Uterus (tissue), 2 donors: Measurements from ENCODE around the gene CLDND1.

ENCODE experiments used
- CTCF ChIP-seq, 4 experiments: fragments of 200-600 bp in 2 of 4; fragments of 450-650 bp in 2 of 4; sonication (generic) in 2 of 4; IDR thresholded peaks; one replicate each; pipeline ENCODE4 v1.5.1; 2016 to 2019; ENCODE audit warnings: antibody characterized with exemption in 4 of 4, mild to moderate bottlenecking in 2 of 4, moderate library complexity in 1 of 4
- POLR2A ChIP-seq, 2 donors: fragments of 450-650 bp; IDR thresholded peaks; one replicate each; pipeline ENCODE4 v1.6.1; 2016; ENCODE audit warnings: antibody characterized with exemption in 2 of 2, mild to moderate bottlenecking in 1 of 2, moderate library complexity in 1 of 2

- TF ChIP-seq CTCF (IDR thresholded peaks at IDR 0.05) (no peak), POLR2A (IDR thresholded peaks at IDR 0.05) (no peak)
These were observed 18.2 kb downstream of the CLDND1 start for GRCh38 chr3:98504539-98504938.
